Heart left ventricle (tissue), 13 donors: ENCODE data around the gene GNAT1.

Experiments
- POLR2A ChIP-seq, 2 donors: fragments of 450-650 bp; IDR thresholded peaks; one replicate each; pipeline ENCODE4 v1.6.1; 2017; ENCODE audit warnings: antibody characterized with exemption in 2 of 2, mild to moderate bottlenecking in 2 of 2, moderate library complexity in 2 of 2
- TF ChIP-seq, protein P1 (sequence below), 12 donors: fragments of 200-600 bp; sonication (generic) in 4 of 12; IDR thresholded peaks; one replicate each; pipeline versions ENCODE4 v1.5.0 to v1.8.0; 2018 to 2022; ENCODE audit warnings: antibody characterized with exemption in 12 of 12, mild to moderate bottlenecking in 5 of 12
- donor health status: ischemic (EF 13 %, LVEDD 7.1; RV severe dilation, severe dysfunction).
- donor health status: DM: no; HTN: yes; CAD: no.
- donor health status: DM: no; HTN: no; CAD: no.
- donor health status: ischemic (EF 25% LVEDD 6.9; RV normal size, moderate dysfunction).
- donor health status: ischemic (EF 25% LVEDD 5.7; RV mildly dilated, moderate dysfunction).
- donor health status: ischemic (EF 35%, LVEDD 5.7; RV mildly dilated, moderate dysfunction).
- donor health status: nonischemic (EF 11% LVEDD 7.7; RV severe dilation, severe dysfunction).
- donor health status: DM: yes; HTN: yes; CAD: no.
- donor health status: PGD.
- donor health status: ischemic (EF 29% LVEDD 5.4; RV normal size, mild dysfunction).
- donor health status: nonischemic (EF 23%, LVEDD 6.1; RV moderate dilation, normal function).

- TF ChIP-seq, protein P1, sequence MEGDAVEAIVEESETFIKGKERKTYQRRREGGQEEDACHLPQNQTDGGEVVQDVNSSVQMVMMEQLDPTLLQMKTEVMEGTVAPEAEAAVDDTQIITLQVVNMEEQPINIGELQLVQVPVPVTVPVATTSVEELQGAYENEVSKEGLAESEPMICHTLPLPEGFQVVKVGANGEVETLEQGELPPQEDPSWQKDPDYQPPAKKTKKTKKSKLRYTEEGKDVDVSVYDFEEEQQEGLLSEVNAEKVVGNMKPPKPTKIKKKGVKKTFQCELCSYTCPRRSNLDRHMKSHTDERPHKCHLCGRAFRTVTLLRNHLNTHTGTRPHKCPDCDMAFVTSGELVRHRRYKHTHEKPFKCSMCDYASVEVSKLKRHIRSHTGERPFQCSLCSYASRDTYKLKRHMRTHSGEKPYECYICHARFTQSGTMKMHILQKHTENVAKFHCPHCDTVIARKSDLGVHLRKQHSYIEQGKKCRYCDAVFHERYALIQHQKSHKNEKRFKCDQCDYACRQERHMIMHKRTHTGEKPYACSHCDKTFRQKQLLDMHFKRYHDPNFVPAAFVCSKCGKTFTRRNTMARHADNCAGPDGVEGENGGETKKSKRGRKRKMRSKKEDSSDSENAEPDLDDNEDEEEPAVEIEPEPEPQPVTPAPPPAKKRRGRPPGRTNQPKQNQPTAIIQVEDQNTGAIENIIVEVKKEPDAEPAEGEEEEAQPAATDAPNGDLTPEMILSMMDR (IDR thresholded peaks at IDR 0.05), result no peak
- TF ChIP-seq POLR2A (IDR thresholded peaks at IDR 0.05), result no peak
Observed at GRCh38 chr3:50220109-50220508, 28.7 kb downstream of the GNAT1 start.
